Mucosa of descending colon (tissue), 3 donors: Measurements from ENCODE around the gene KCNJ12. TPM values are rescaled to one million over a fixed set of nuclear protein-coding genes. Genes with fewer than 3 reads are reported as not detected.

ENCODE experiments used
- ATAC-seq: fragments of 200-7000 bp; cut with Tn5 transposase; one replicate; pipeline ENCODE4 v1.9.1; 2020; ENCODE audit warnings: mild to moderate bottlenecking, moderate library complexity
- DNase-seq, 3 donors: peaks; one replicate each; pipeline ENCODE4 v3.0.0-alpha.2; 2020
- H3K36me3 ChIP-seq: fragments of 200-600 bp; one replicate; pipeline ENCODE4 v1.8.0; 2021; ENCODE audit warnings: low read depth, mild to moderate bottlenecking
- H3K4me1 ChIP-seq: fragments of 200-600 bp; one replicate; pipeline ENCODE4 v1.8.0; 2021; ENCODE audit warnings: low read depth, mild to moderate bottlenecking
- H3K4me3 ChIP-seq: fragments of 200-600 bp; one replicate; pipeline ENCODE4 v1.8.0; 2021; ENCODE audit warnings: mild to moderate bottlenecking
- H3K9me3 ChIP-seq: fragments of 200-600 bp; one replicate; pipeline ENCODE4 v1.8.0; 2021; ENCODE audit warnings: mild to moderate bottlenecking
- intact Hi-C, 2 donors: fragments of 100-400 bp; cut with DNase I in 1 of 2; cut with micrococcal nuclease in 1 of 2; formaldehyde crosslinking; loops; one replicate each; pipeline versions ENCODE4 v1.11.0 to v1.11.1; 2022; cut with DNase I, micrococcal nuclease
- total RNA-seq, 3 donors: library from RNA; stranded (reverse); fragmentation: NEBNext Ultra II Directional in 2 of 3; extraction: Animal tissue kit (Norgen Biotek cat#: 25700) in 2 of 3; gene quantifications; one replicate each; pipeline versions ENCODE4 v1.2.1 to v1.2.4, GENCODE V29; 2021 to 2023
- TF ChIP-seq, protein P1 (sequence below): fragments of 200-600 bp; IDR thresholded peaks from one replicate; pipeline ENCODE4 v1.8.0; 2022; ENCODE audit warnings: antibody characterized with exemption, mild to moderate bottlenecking
- donor health status: DM: no; HTN: no; CAD: no; lungs with moderate emphysema.
- donor health status: DM: no; HTN: no; CAD: no.
- donor health status: DM: no; HTN: yes; CAD: no.

The KCNJ12 gene
- total RNA-seq, 3 donors from 2014 or later: 0.67 to 1.9 (median 1.1) TPM

DNA sequence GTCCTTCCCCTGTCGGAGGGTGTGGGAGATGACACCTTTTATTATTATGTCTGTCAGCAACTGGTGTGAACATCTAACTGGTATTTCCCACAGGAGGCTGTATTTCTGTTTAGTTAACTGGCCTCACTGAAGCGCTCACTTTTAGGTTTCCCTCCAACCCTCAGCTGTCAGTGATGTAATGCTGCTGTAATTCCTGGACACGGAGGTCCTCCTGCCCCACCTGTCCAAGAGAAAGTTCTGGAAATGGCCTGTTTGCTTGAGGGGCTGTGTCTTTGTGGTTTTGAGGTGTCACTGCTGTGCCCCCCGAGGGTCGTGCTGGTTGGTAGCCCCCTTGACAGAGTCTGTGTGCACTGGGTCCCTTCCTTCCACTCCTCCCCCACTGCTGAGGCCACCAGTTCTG lies 11.5 kb downstream of the KCNJ12 start:
- TF ChIP-seq, protein P1, sequence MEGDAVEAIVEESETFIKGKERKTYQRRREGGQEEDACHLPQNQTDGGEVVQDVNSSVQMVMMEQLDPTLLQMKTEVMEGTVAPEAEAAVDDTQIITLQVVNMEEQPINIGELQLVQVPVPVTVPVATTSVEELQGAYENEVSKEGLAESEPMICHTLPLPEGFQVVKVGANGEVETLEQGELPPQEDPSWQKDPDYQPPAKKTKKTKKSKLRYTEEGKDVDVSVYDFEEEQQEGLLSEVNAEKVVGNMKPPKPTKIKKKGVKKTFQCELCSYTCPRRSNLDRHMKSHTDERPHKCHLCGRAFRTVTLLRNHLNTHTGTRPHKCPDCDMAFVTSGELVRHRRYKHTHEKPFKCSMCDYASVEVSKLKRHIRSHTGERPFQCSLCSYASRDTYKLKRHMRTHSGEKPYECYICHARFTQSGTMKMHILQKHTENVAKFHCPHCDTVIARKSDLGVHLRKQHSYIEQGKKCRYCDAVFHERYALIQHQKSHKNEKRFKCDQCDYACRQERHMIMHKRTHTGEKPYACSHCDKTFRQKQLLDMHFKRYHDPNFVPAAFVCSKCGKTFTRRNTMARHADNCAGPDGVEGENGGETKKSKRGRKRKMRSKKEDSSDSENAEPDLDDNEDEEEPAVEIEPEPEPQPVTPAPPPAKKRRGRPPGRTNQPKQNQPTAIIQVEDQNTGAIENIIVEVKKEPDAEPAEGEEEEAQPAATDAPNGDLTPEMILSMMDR: no peak
- no peak for DNase-seq
- ATAC-seq: no peak
- H3K9me3 ChIP-seq: no peaks in the 10 kb centered on the region
- H3K36me3 ChIP-seq: no peaks in the 10 kb centered on the region
- intact Hi-C loops: no loop called here
- no peak overlapping the region for H3K4me3 ChIP-seq
- H3K4me1 ChIP-seq: no peaks in the 10 kb centered on the region

DNA sequence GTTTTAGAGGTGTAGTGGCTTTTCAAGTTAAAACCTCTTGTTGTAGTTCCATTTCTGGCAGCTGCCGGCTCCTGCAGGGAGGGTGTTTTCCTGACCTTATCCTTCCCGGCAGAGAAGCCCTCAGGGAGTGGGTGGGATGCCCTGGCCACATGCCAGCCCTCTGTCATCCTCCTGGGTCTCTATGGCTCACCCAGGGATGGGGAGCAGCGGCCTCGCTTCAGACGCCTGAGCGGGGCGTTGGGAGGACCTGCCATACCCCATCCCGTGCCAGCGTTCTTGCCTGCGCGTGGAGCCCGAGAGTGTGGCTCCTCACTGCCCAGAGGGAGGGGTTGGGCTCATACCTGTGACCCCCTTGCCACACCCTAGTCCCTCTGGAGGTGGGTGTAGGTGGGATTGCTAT lies 11.9 kb downstream of the KCNJ12 start:
- Histone ChIP-seq H3K36me3 (no peaks in the 10 kb centered on the region), H3K4me1 (no peaks in the 10 kb centered on the region), H3K4me3 (no peak overlapping the region), H3K9me3 (no peaks in the 10 kb centered on the region)
- DNase-seq: no peak
- intact Hi-C loops: no loop called here
- no peak for ATAC-seq
- TF ChIP-seq, protein P1: no peak

DNA sequence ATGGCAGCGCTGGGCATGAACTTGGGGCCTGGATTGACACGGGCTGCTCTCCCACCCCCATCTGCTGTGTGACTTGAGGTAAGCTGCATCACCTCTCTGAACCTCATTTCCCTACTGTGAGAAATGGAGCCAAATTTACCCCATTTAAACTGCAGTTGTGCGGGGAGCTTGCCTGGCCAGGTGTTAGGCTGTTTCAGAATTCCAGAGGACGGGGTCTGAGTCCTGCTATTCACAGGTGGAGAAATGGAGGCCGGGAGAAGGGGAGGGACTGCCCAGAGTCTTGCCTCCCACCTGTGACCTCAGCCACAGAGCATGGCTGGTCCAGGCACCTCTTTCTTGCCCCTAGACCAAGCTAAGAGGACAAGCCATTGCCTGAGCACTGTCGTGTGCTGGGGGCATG lies 12.8 kb downstream of the KCNJ12 start:
- Histone ChIP-seq H3K4me3 (no peak overlapping the region), H3K4me1 (no peaks in the 10 kb centered on the region), H3K9me3 (no peaks in the 10 kb centered on the region), H3K36me3 (no peaks in the 10 kb centered on the region)
- no peak for DNase-seq
- no peak for ATAC-seq
- intact Hi-C loops: no loop called here
- TF ChIP-seq, protein P1: no peak

DNA sequence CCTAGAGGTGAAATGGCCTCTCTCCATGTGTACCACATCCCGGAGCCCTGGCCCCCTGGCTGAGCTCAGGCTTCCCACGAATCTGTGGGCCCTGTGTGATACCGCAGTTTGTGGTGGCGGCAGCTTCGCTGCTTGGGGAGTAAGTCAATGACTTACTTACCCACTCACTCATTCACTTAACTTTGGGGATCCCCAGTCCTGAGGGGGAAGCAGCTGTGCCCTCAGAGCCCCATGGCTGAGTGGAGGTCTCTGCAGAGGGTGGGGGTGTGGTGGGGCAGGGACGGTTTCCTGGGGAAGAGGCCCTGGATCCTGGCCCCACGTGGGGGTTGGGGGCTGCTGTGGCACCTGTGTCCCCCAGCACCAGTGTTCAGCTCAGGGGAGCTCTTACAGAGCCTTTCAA lies 13.2 kb downstream of the KCNJ12 start:
- no peak for DNase-seq
- Histone ChIP-seq H3K9me3 (no peaks in the 10 kb centered on the region), H3K36me3 (no peaks in the 10 kb centered on the region), H3K4me1 (no peaks in the 10 kb centered on the region), H3K4me3 (no peak overlapping the region)
- intact Hi-C loops: no loop called here
- ATAC-seq: no peak
- TF ChIP-seq, protein P1: no peak

DNA sequence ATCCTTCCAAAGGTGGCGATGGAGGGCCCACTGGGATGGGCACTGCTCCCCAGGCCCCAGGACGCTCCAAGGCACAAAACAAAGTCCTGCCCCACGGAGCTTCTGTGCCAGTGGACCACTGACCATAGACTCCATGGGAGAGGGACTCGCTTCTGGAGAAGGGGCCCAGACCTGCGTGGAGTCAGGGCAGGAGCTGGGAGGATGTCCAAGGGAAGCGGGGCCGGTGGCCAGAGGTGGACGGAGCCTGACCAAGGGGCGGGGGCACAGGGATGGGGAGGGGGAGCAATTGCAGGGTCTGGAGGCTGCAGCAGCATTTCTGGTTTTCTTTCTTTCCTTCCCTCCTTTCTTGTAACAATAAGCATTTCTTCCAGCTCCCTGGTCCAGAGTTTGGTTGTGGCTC lies 14.1 kb downstream of the KCNJ12 start:
- H3K4me3 ChIP-seq: no peak overlapping the region
- intact Hi-C loops: no loop called here
- no peaks in the 10 kb centered on the region for H3K36me3 ChIP-seq
- H3K9me3 ChIP-seq: no peaks in the 10 kb centered on the region
- DNase-seq (no peak), ATAC-seq (no peak)
- no peaks in the 10 kb centered on the region for H3K4me1 ChIP-seq
- TF ChIP-seq, protein P1: no peak

DNA sequence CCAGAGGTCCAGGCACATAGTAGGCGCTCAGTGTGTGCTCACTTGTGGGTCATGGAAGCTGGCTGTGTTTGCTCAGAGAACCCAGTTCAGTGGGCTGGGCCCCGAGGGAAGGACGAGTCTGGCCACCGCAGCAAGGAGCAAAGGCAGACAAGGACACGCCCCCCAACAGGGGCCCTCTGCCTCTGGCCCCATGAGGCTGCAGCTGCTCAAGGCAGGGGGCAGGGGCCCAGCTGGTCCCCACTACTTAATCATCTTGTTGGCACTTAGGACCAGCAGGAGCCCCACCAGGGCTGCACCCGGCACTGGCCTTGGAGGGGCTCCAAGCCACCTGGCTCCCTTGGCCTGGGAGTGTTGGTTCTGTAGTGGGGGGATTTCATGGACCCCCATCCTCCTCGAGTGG lies 16.1 kb downstream of the KCNJ12 start:
- TF ChIP-seq, protein P1: no peak
- DNase-seq (no peak), ATAC-seq (no peak)
- Histone ChIP-seq H3K9me3 (no peaks in the 10 kb centered on the region), H3K4me1 (no peaks in the 10 kb centered on the region), H3K4me3 (no peak overlapping the region), H3K36me3 (no peaks in the 10 kb centered on the region)
- intact Hi-C loops: no loop called here
